ENCODE data around the gene IFI44L. TPM values are rescaled to one million over a fixed set of nuclear protein-coding genes. Genes with fewer than 3 reads are reported as not detected.

IFI44L gene
- total RNA-seq, 2 donors from 2014 or later: 1.2 to 7.4 TPM

DNA sequence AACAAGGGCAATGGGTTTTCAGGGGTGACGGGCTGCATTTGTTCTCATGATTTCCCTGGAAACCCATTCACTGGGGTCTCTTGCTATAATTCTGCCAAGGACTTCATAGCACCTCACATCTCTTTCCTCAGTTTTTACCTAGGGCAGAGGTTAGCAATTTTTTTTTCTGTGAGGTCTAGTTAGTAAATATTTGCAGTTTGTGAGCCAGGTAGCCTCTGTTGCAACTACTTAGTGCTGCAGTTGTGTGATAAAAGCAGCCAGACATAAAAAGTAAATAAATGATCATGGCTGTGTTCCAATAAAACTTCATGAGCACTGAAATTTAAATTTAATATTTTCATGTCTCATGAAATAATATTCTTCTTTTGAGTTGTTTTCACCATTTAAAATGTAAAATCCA, 67.1 kb downstream of the IFI44L start:
- no peaks in the 10 kb centered on the region for H3K27me3 ChIP-seq (replicated peaks; ENCODE audit: insufficient read depth)
- H3K4me1 ChIP-seq (replicated peaks): no peaks in the 10 kb centered on the region
- H3K36me3 ChIP-seq: no peaks in the 10 kb centered on the region
- H3K27ac ChIP-seq: no peak overlapping the region
- intact Hi-C loops (cut with DNase I): no loop called here
- no peaks in the 10 kb centered on the region for H3K9me3 ChIP-seq
- H3K4me3 ChIP-seq: no peak overlapping the region
- TF ChIP-seq, protein P1, sequence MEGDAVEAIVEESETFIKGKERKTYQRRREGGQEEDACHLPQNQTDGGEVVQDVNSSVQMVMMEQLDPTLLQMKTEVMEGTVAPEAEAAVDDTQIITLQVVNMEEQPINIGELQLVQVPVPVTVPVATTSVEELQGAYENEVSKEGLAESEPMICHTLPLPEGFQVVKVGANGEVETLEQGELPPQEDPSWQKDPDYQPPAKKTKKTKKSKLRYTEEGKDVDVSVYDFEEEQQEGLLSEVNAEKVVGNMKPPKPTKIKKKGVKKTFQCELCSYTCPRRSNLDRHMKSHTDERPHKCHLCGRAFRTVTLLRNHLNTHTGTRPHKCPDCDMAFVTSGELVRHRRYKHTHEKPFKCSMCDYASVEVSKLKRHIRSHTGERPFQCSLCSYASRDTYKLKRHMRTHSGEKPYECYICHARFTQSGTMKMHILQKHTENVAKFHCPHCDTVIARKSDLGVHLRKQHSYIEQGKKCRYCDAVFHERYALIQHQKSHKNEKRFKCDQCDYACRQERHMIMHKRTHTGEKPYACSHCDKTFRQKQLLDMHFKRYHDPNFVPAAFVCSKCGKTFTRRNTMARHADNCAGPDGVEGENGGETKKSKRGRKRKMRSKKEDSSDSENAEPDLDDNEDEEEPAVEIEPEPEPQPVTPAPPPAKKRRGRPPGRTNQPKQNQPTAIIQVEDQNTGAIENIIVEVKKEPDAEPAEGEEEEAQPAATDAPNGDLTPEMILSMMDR (IDR thresholded peaks at IDR 0.05): no peak
- no peak for TF ChIP-seq POLR2A (IDR thresholded peaks at IDR 0.05)
- TF ChIP-seq POLR2AphosphoS5 (IDR thresholded peaks at IDR 0.05): no peak
- 100% methylated on average over 1 of the region's 1 CpG for WGBS
- DNase-seq (ENCODE audit: low spot score): no peak

DNA sequence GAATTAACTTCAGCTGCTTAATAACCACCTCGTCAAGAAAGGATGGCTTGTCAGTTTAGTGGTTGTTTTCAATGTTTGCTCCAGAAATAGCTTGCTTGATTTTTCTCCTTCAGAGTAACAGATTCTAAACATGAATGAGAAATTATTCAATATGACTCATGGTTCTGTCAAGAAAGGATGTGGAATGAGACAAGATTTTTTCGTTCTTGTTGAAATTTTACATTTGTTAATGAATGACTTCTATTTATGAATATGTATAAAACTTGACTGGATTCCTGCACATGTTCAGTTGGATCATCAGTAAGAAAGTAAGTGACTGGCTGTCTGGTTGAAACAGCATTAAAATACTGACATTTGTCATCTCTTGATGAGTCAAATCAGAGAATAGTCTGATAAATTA, 67.7 kb downstream of the IFI44L start:
- Histone ChIP-seq H3K4me3 (no peak overlapping the region), H3K36me3 (no peaks in the 10 kb centered on the region), H3K9me3 (no peaks in the 10 kb centered on the region), H3K4me1 (replicated peaks) (no peaks in the 10 kb centered on the region), H3K27ac (no peak overlapping the region), H3K27me3 (replicated peaks; ENCODE audit: insufficient read depth) (no peaks in the 10 kb centered on the region)
- DNase-seq (ENCODE audit: low spot score): no peak
- intact Hi-C loops (cut with DNase I): no loop called here
- 68% methylated on average over 2 of the region's 2 CpGs for WGBS
- TF ChIP-seq POLR2A (IDR thresholded peaks at IDR 0.05) (no peak), POLR2AphosphoS5 (IDR thresholded peaks at IDR 0.05) (no peak)
- TF ChIP-seq, protein P1 (IDR thresholded peaks at IDR 0.05): no peak

DNA sequence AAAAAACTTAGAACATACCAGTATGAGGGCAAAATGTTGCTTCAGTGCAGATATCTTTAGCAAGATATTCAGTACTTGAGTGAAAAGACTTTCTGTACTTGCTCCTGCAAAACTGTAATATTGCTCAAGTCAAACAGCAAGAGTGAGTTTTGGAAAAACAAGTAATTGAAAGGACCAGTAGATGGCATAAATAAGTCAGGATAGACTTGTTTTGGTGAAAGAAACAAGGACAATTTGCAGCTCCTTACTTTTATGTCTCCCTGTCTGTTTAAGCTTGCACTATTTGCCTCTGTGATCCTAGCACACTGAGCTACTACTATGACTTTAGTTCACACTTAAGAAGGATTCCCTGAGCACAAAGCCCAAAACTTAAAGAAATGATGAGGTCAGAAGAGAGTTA, 68.4 kb downstream of the IFI44L start:
- H3K4me3 ChIP-seq: no peak overlapping the region
- H3K27me3 ChIP-seq (replicated peaks; ENCODE audit: insufficient read depth): no peaks in the 10 kb centered on the region
- intact Hi-C loops (cut with DNase I): no loop called here
- H3K36me3 ChIP-seq: no peaks in the 10 kb centered on the region
- H3K9me3 ChIP-seq: no peaks in the 10 kb centered on the region
- TF ChIP-seq, protein P1 (IDR thresholded peaks at IDR 0.05): no peak
- no peak for TF ChIP-seq POLR2A (IDR thresholded peaks at IDR 0.05)
- no peak for TF ChIP-seq POLR2AphosphoS5 (IDR thresholded peaks at IDR 0.05)
- H3K4me1 ChIP-seq (replicated peaks): no peaks in the 10 kb centered on the region
- H3K27ac ChIP-seq: no peak overlapping the region
- no peak for DNase-seq (ENCODE audit: low spot score)

DNA sequence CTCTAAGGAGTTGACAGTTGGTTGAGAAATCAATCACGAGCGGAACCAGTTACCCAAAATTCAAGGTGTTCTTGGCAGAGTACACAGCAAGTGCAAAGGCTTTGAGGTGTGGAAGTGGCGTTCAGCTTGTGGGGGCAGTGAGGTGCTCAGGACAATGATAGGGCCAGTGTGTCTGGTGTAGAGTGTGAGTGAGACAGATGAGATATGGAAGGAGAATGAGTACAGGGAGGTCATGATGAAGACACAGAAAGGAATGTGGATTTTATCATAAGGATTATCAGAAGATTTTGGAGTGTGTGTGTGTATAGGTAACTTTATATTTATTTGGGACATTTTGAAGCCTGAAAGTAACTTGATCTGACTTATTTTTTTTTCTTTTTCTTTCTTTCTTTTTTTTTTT, 70.3 kb downstream of the IFI44L start:
- Histone ChIP-seq H3K4me1 (replicated peaks) (no peaks in the 10 kb centered on the region), H3K27me3 (replicated peaks; ENCODE audit: insufficient read depth) (no peaks in the 10 kb centered on the region), H3K27ac (no peak overlapping the region), H3K4me3 (no peak overlapping the region), H3K9me3 (no peaks in the 10 kb centered on the region), H3K36me3 (no peaks in the 10 kb centered on the region)
- 73% methylated on average over 3 of the region's 3 CpGs for WGBS
- TF ChIP-seq POLR2A (IDR thresholded peaks at IDR 0.05) (no peak), POLR2AphosphoS5 (IDR thresholded peaks at IDR 0.05) (no peak)
- TF ChIP-seq, protein P1 (IDR thresholded peaks at IDR 0.05): no peak
- DNase-seq (ENCODE audit: low spot score): no peak
- intact Hi-C loops (cut with DNase I): no loop called here

DNA sequence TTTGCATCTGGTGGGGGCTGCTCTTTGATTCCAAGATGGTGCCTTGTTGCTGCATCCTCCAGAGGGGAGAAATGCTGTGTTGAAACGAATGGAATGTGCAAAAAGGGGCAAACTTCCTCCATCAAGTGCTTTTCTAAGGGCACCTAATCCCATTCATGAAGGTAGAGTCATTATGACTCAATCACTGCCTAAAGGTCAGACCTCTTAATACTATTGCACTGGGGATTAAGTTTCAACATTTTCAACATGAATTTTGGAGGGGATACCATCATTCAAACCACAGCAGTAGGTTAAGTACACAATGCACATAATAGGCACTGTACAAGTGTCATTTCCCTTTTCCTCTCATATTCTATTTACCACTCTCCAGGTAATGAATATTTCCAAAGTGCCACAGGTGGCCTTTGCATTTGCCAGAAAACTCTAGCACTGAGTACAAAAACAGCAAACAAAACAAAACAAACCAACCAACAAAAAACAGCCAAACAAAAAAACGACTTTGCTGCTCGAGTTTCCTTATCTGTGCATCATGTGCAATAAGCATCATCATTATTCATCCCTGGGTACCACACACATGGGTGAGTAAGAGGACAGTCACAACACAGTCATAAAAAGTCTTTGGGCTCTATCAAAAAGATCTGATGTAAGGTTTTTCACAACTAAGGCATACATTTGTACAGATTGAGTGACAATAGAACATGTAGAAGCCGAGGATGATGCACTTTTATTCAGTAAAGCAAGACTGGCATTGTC, 71.9 kb downstream of the IFI44L start:
- no peaks in the 10 kb centered on the region for H3K27me3 ChIP-seq (replicated peaks; ENCODE audit: insufficient read depth)
- no peak overlapping the region for H3K4me3 ChIP-seq
- no peak for DNase-seq (ENCODE audit: low spot score)
- no peaks in the 10 kb centered on the region for H3K9me3 ChIP-seq
- TF ChIP-seq POLR2AphosphoS5 (IDR thresholded peaks at IDR 0.05): no peak
- TF ChIP-seq POLR2A (IDR thresholded peaks at IDR 0.05): no peak
- TF ChIP-seq, protein P1 (IDR thresholded peaks at IDR 0.05): no peak
- H3K36me3 ChIP-seq: no peaks in the 10 kb centered on the region
- no peak overlapping the region for H3K27ac ChIP-seq
- 64% methylated on average over 4 of the region's 4 CpGs for WGBS
- H3K4me1 ChIP-seq (replicated peaks): no peaks in the 10 kb centered on the region
- intact Hi-C loops (cut with DNase I): no loop called here
